Glutamatergic neuron (in vitro differentiated cells): ENCODE results near the gene SPA17. TPM values are rescaled to one million over a fixed set of nuclear protein-coding genes. Genes with fewer than 3 reads are reported as not detected.

Experiments used
- DNase-seq: peaks from one replicate; pipeline ENCODE4 v3.0.0; 2022
- H3K27ac Mint-ChIP-seq: one replicate; pipeline ENCODE4 v1.8.0; 2020; ENCODE audit warnings: mild to moderate bottlenecking, mixed read lengths, inconsistent platforms; ENCODE audit not compliant: unreplicated experiment
- H3K27me3 Mint-ChIP-seq: one replicate; pipeline ENCODE4 v1.8.0; 2020; ENCODE audit warnings: mild to moderate bottlenecking, moderate library complexity, mixed read lengths, inconsistent platforms; ENCODE audit not compliant: unreplicated experiment
- H3K36me3 Mint-ChIP-seq: one replicate; pipeline ENCODE4 v1.8.0; 2020; ENCODE audit warnings: mild to moderate bottlenecking, mixed read lengths, inconsistent platforms; ENCODE audit not compliant: unreplicated experiment
- H3K4me1 Mint-ChIP-seq: one replicate; pipeline ENCODE4 v1.8.0; 2020; ENCODE audit warnings: mild to moderate bottlenecking, low read depth, mixed read lengths, inconsistent platforms; ENCODE audit not compliant: unreplicated experiment
- H3K4me3 Mint-ChIP-seq: one replicate; pipeline ENCODE4 v1.8.0; 2020; ENCODE audit warnings: mild to moderate bottlenecking, mixed read lengths, inconsistent platforms; ENCODE audit not compliant: unreplicated experiment
- H3K9me3 Mint-ChIP-seq: one replicate; pipeline ENCODE4 v1.8.0; 2020; ENCODE audit warnings: mild to moderate bottlenecking, moderate library complexity, mixed read lengths, inconsistent platforms; ENCODE audit not compliant: unreplicated experiment
- total RNA-seq: library from RNA; stranded (reverse); fragmentation: NEBNext Ultra II Directional; extraction: Animal tissue kit (Norgen Biotek cat#: 25700); gene quantifications from one replicate; pipeline ENCODE4 v1.2.1, GENCODE V29; 2021; ENCODE audit not compliant: unreplicated experiment
- TF ChIP-seq, protein P1 (sequence below): fragments of 200-600 bp; sonication (generic); IDR thresholded peaks from one replicate; pipeline ENCODE4 v1.5.0; 2021; ENCODE audit not compliant: partially characterized antibody, unreplicated experiment

Gene SPA17
- total RNA-seq, 1 donor from 2014 or later, result 4.6 TPM

DNA sequence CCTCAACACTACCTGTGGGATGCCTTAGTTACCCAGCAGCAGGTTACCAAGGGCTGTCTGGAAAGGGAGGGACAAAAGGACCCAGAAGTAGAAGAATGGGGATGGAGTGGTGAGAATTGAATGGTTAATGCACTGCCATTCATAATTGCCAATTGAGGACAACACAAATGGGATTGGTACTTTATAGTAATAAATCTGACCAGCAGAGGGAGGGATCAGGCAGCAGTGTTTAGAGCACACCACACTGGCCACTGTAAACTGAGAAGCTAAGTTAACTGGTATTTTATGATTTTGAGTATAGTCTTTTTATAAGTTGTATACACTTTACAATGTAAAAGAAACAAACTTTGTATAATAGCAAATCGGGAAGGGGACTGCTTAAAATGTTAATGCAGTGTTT is 40.3 kb upstream of the SPA17 start:
- no peak overlapping the region for H3K4me3 Mint-ChIP-seq
- H3K27me3 Mint-ChIP-seq, result no peaks in the 10 kb centered on the region
- no peaks in the 10 kb centered on the region for H3K36me3 Mint-ChIP-seq
- H3K27ac Mint-ChIP-seq, result no peak overlapping the region
- TF ChIP-seq, protein P1, sequence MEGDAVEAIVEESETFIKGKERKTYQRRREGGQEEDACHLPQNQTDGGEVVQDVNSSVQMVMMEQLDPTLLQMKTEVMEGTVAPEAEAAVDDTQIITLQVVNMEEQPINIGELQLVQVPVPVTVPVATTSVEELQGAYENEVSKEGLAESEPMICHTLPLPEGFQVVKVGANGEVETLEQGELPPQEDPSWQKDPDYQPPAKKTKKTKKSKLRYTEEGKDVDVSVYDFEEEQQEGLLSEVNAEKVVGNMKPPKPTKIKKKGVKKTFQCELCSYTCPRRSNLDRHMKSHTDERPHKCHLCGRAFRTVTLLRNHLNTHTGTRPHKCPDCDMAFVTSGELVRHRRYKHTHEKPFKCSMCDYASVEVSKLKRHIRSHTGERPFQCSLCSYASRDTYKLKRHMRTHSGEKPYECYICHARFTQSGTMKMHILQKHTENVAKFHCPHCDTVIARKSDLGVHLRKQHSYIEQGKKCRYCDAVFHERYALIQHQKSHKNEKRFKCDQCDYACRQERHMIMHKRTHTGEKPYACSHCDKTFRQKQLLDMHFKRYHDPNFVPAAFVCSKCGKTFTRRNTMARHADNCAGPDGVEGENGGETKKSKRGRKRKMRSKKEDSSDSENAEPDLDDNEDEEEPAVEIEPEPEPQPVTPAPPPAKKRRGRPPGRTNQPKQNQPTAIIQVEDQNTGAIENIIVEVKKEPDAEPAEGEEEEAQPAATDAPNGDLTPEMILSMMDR, result peak; percentile 27
- DNase-seq, result no peak
- H3K4me1 Mint-ChIP-seq, result no peaks in the 10 kb centered on the region
- no peaks in the 10 kb centered on the region for H3K9me3 Mint-ChIP-seq

GRCh38 chr11:124635932-124636331 is 37.8 kb upstream of the SPA17 start:
- TF ChIP-seq, protein P1, result no peak
- Mint-ChIP-seq H3K4me3 (no peak overlapping the region), H3K4me1 (no peaks in the 10 kb centered on the region), H3K36me3 (no peaks in the 10 kb centered on the region), H3K27me3 (no peaks in the 10 kb centered on the region), H3K9me3 (no peaks in the 10 kb centered on the region), H3K27ac (no peak overlapping the region)
- DNase-seq, result no peak

DNA sequence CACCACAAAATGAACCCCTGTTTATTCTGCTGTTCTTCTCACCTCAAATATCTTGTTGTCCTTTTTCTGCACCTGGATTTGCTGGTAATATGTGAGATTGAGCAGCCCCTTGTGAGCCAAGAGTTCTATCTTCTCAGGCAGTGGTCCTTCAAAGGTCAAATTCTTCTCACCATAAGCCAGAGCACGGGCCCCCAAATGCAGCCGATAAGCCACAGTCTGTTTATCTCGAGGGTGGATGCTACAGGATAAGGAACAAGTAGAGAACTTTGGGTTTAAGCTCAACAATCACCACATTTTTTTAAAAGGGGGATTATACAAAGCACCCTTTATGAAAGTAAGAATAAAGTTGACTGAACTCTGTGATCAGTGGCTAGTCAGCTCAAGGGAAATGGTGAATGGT is 35.2 kb upstream of the SPA17 start:
- Mint-ChIP-seq H3K9me3 (no peaks in the 10 kb centered on the region), H3K4me3 (no peak overlapping the region), H3K36me3 (no peaks in the 10 kb centered on the region), H3K27ac (no peak overlapping the region), H3K27me3 (no peaks in the 10 kb centered on the region), H3K4me1 (no peaks in the 10 kb centered on the region)
- no peak for DNase-seq
- TF ChIP-seq, protein P1, result no peak

DNA sequence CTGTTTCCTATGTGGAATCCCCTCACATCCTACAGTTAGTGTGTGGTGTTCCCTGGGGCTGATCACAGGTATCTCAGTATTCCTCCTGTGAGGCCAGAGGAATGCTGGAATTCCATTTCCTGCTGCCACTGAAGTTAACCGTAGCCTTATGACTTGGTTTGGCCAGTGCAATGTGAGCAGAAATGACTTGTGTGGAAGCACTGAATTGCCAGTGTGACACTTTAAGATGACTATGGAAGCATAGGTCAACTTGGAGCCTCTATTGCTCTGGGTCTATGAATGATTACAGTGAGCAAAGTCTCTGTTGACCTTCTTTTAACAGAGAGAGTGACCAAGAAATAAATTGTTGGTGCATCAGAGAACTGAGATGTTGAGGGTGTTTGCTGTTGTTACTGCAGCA is 34.5 kb upstream of the SPA17 start:
- Mint-ChIP-seq H3K4me3 (no peak overlapping the region), H3K27me3 (no peaks in the 10 kb centered on the region), H3K4me1 (no peaks in the 10 kb centered on the region), H3K27ac (no peak overlapping the region), H3K9me3 (no peaks in the 10 kb centered on the region), H3K36me3 (no peaks in the 10 kb centered on the region)
- TF ChIP-seq, protein P1, result no peak
- no peak for DNase-seq

DNA sequence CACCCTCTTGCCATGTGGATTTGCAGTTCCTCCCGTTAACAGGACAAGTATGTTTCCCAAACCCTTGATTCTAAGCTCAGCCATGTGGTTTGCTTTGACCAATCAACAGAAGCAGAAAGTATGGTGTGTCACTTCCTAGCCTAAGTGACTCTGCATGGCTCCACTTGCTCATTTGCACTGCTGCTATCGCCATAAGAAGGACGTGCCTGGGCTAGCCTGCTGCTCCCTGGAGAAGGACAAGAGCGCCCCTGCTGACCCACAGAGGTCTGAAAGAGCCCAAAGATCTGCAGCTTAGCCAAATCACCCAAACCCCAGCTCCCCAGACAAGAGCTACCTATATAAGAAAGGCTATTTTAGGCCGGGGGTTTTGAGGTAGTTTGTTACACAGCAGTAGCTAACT is 33.0 kb upstream of the SPA17 start:
- Mint-ChIP-seq H3K9me3 (no peaks in the 10 kb centered on the region), H3K4me1 (no peaks in the 10 kb centered on the region), H3K27me3 (no peaks in the 10 kb centered on the region), H3K36me3 (no peaks in the 10 kb centered on the region), H3K27ac (no peak overlapping the region), H3K4me3 (no peak overlapping the region)
- no peak for DNase-seq
- TF ChIP-seq, protein P1, result no peak
